ENCODE measurements around the gene CACNA2D3. TPM values are rescaled to one million over a fixed set of nuclear protein-coding genes. Genes with fewer than 3 reads are reported as not detected.

Gene CACNA2D3
- total RNA-seq, 1 donor from 2014 or later, result not detected

DNA sequence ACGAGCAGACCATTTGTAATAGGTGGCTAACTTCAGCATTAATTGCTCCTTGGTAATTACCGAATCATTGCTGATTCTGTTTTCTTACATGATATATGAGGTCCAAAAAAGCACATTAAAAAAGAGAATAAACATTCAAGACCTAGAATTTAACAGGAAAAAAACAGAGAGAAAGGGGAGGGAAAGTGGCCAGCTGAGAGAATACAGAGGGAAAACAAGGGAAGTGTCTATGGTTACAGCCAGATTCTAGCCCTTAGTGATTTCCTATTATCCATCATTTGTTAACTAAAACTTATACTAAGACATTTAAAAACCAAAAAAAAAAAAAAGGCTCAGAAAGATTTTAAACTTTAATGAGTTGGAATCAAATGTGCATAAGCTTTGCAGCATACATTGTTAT is 636.8 kb downstream of the CACNA2D3 start:
- Histone ChIP-seq H3K27me3 (no peaks in the 10 kb centered on the region), H3K27ac (no peak overlapping the region), H3K79me2 (ENCODE audit: low read depth) (no peaks in the 10 kb centered on the region), H2AFZ (replicated peaks) (no peak overlapping the region), H3K9me3 (ENCODE audit: low read depth) (no peaks in the 10 kb centered on the region), H3F3A (ENCODE audit: low read depth) (no peaks in the 10 kb centered on the region), H4K20me1 (ENCODE audit: low read depth) (no peaks in the 10 kb centered on the region), H3K4me2 (no peak overlapping the region), H3K4me3 (no peak overlapping the region), H3K36me3 (no peaks in the 10 kb centered on the region), H3K4me1 (no peaks in the 10 kb centered on the region), H3K9ac (no peak overlapping the region)
- Mint-ChIP-seq H3K4me1 (peaks cover 7% of the 10 kb centered on the region), H3K27me3 (ENCODE audit: insufficient read depth, low read depth) (peaks cover 4% of the 10 kb centered on the region), H3K4me3 (no peak overlapping the region), H3K9me3 (no peaks in the 10 kb centered on the region), H3K27ac (no peak overlapping the region), H3K36me3 (no peaks in the 10 kb centered on the region)
- DNase-seq (ENCODE audit: low spot score), result no peak
- TF ChIP-seq, protein P1, sequence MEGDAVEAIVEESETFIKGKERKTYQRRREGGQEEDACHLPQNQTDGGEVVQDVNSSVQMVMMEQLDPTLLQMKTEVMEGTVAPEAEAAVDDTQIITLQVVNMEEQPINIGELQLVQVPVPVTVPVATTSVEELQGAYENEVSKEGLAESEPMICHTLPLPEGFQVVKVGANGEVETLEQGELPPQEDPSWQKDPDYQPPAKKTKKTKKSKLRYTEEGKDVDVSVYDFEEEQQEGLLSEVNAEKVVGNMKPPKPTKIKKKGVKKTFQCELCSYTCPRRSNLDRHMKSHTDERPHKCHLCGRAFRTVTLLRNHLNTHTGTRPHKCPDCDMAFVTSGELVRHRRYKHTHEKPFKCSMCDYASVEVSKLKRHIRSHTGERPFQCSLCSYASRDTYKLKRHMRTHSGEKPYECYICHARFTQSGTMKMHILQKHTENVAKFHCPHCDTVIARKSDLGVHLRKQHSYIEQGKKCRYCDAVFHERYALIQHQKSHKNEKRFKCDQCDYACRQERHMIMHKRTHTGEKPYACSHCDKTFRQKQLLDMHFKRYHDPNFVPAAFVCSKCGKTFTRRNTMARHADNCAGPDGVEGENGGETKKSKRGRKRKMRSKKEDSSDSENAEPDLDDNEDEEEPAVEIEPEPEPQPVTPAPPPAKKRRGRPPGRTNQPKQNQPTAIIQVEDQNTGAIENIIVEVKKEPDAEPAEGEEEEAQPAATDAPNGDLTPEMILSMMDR (IDR thresholded peaks at IDR 0.05), result no peak
- TF ChIP-seq EZH2phosphoT487 (IDR thresholded peaks at IDR 0.05) (no peak), EZH2 (IDR thresholded peaks at IDR 0.05) (no peak)

DNA sequence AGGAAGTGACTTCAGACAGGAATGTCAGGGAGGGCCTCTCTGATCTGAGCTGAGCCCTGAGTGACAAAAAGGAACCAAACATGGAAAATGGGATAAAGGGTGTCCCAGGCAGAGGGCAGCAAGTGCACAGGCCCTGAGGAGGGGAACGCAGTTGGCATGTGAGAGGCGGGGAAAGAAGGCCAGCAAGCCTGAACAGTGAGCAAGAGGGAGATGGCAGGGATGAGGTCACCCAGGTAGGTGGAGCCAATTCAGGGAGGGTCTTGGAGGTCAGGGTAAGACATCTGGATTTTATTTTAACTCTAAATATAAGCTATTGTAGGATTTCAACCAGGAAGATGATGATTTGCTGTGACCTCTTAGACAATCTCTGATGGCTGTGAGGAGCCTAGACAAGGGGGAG is 637.8 kb downstream of the CACNA2D3 start:
- Histone ChIP-seq H2AFZ (replicated peaks) (no peak overlapping the region), H4K20me1 (ENCODE audit: low read depth) (no peaks in the 10 kb centered on the region), H3K4me2 (no peak overlapping the region), H3K9me3 (ENCODE audit: low read depth) (no peaks in the 10 kb centered on the region), H3K9ac (no peak overlapping the region), H3K27ac (no peak overlapping the region), H3K79me2 (ENCODE audit: low read depth) (no peaks in the 10 kb centered on the region), H3K27me3 (no peaks in the 10 kb centered on the region), H3K36me3 (no peaks in the 10 kb centered on the region), H3F3A (ENCODE audit: low read depth) (no peaks in the 10 kb centered on the region), H3K4me3 (no peak overlapping the region), H3K4me1 (no peaks in the 10 kb centered on the region)
- H3K27ac Mint-ChIP-seq, result no peak overlapping the region
- TF ChIP-seq EZH2 (IDR thresholded peaks at IDR 0.05), result no peak
- TF ChIP-seq, protein P1 (IDR thresholded peaks at IDR 0.05), result no peak
- no peak for TF ChIP-seq EZH2phosphoT487 (IDR thresholded peaks at IDR 0.05)
- no peak overlapping the region for H3K4me3 Mint-ChIP-seq
- peaks cover 4% of the 10 kb centered on the region for H3K27me3 Mint-ChIP-seq (ENCODE audit: insufficient read depth, low read depth)
- H3K9me3 Mint-ChIP-seq, result no peaks in the 10 kb centered on the region
- DNase-seq (ENCODE audit: low spot score), result no peak
- H3K4me1 Mint-ChIP-seq, result peaks cover 7% of the 10 kb centered on the region
- H3K36me3 Mint-ChIP-seq, result no peaks in the 10 kb centered on the region

DNA sequence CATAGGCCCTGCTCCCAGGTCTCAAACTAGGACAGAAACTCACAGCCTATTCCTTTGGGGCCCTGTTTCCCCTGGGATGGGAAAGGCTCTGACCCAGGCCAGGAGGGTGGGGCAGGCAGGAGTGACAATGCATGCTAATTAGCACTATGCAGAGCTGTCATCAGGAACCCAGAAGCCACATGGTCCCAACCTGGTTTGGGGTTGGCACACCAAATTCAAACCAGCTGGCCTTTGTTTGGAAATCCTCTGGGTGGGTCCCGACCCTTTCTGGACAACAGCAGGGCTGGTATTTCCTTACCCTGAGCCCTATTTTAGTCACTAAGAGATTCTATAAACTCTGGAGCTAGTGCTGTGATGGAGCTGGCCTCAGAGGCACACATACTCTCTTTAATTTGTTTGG is 639.3 kb downstream of the CACNA2D3 start:
- no peak overlapping the region for H3K27ac ChIP-seq
- peaks cover 3% of the 10 kb centered on the region for H3K4me1 Mint-ChIP-seq
- no peak overlapping the region for H2AFZ ChIP-seq (replicated peaks)
- H3K4me3 ChIP-seq, result no peak overlapping the region
- H3K9me3 ChIP-seq (ENCODE audit: low read depth), result no peaks in the 10 kb centered on the region
- H4K20me1 ChIP-seq (ENCODE audit: low read depth), result no peaks in the 10 kb centered on the region
- TF ChIP-seq EZH2 (IDR thresholded peaks at IDR 0.05), result no peak
- no peak for TF ChIP-seq EZH2phosphoT487 (IDR thresholded peaks at IDR 0.05)
- TF ChIP-seq, protein P1 (IDR thresholded peaks at IDR 0.05), result no peak
- no peaks in the 10 kb centered on the region for H3F3A ChIP-seq (ENCODE audit: low read depth)
- no peaks in the 10 kb centered on the region for H3K79me2 ChIP-seq (ENCODE audit: low read depth)
- no peak overlapping the region for H3K9ac ChIP-seq
- H3K4me2 ChIP-seq, result no peak overlapping the region
- no peak overlapping the region for H3K27ac Mint-ChIP-seq
- H3K36me3 ChIP-seq, result no peaks in the 10 kb centered on the region
- no peaks in the 10 kb centered on the region for H3K36me3 Mint-ChIP-seq
- no peaks in the 10 kb centered on the region for H3K4me1 ChIP-seq
- DNase-seq (ENCODE audit: low spot score), result no peak
- no peaks in the 10 kb centered on the region for H3K9me3 Mint-ChIP-seq
- H3K27me3 ChIP-seq, result no peaks in the 10 kb centered on the region
- H3K4me3 Mint-ChIP-seq, result no peak overlapping the region
- peaks cover 4% of the 10 kb centered on the region for H3K27me3 Mint-ChIP-seq (ENCODE audit: insufficient read depth, low read depth)
